NT2/D1 (cell line): ENCODE data around the gene PILRA.

ENCODE experiments used
- DNase-seq: peaks from one replicate; pipeline ENCODE4 v3.0.0-alpha.2; 2011; ENCODE audit warnings: low read depth, low spot score
- H3K27me3 ChIP-seq: 2 replicates; pipeline ENCODE4 v1.6.0; 2011; ENCODE audit warnings: mild to moderate bottlenecking; ENCODE audit not compliant: insufficient read length, insufficient read depth
- H3K36me3 ChIP-seq: 2 replicates; pipeline ENCODE4 v1.6.1; 2011; ENCODE audit warnings: mild to moderate bottlenecking, low read length, mixed read lengths; ENCODE audit not compliant: insufficient read depth, insufficient read length
- H3K4me1 ChIP-seq: 2 replicates; pipeline ENCODE4 v1.5.1; 2011; ENCODE audit not compliant: insufficient read depth, insufficient read length
- H3K4me3 ChIP-seq: 2 replicates; pipeline ENCODE4 v1.5.1; 2011; ENCODE audit warnings: low read depth; ENCODE audit not compliant: insufficient read length
- H3K9ac ChIP-seq: 2 replicates; pipeline ENCODE4 v1.6.0; 2011; ENCODE audit warnings: low read depth; ENCODE audit not compliant: insufficient read length
- H3K9me3 ChIP-seq: 2 replicates; pipeline ENCODE4 v1.5.1; 2011; ENCODE audit warnings: mild to moderate bottlenecking, low read length; ENCODE audit not compliant: insufficient read depth
- SUZ12 ChIP-seq: IDR thresholded peaks from 2 replicates; pipeline ENCODE4 v1.6.1; 2011; ENCODE audit not compliant: insufficient read length, insufficient read depth; ENCODE audit errors: extremely low read depth
- YY1 ChIP-seq: IDR thresholded peaks from 2 replicates; pipeline ENCODE4 v1.6.1; 2011; ENCODE audit not compliant: insufficient read length, insufficient read depth
- ZNF274 ChIP-seq: IDR thresholded peaks from 2 replicates; pipeline ENCODE4 v1.6.1; 2011; ENCODE audit warnings: mild to moderate bottlenecking, low read depth, low read length

PILRA gene

DNA sequence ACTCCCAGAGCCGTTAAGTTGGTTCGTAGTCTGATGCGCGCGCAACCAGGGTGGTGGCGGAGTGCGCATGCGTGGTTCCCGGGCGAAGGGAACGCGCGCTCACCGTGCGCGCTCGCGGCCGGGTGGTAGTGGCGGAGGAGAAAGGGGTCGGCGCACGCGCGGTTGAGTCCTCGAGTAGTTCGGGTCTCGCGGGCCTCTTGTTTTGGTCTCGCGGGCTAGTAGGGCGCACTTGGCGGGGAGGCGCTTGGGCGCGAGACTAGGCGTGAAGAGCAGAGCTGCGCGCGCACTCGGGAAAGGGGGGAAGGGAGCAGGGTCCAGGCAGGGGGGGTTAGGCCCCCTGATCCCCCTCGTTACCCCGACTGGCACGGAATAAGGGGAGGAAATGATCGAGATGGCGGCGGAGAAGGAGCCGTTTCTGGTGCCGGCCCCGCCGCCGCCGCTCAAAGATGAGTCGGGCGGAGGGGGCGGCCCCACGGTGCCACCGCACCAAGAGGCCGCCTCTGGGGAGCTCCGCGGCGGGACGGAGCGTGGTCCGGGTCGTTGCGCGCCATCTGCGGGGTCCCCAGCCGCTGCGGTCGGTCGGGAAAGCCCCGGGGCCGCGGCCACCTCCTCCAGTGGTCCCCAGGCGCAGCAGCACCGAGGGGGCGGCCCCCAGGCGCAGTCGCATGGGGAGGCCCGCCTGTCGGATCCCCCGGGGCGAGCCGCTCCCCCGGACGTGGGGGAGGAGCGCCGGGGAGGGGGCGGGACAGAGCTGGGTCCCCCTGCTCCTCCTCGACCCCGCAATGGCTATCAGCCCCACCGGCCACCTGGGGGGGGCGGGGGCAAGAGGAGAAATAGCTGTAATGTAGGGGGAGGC is 56.6 kb downstream of the PILRA start, which contains the start of gene MEPCE:
Gene MEPCE, plus strand, starts transcription at position 195 of the 856 bp plus-strand sequence. Its CDS starts 188 bp downstream, at position 383.
- TF ChIP-seq SUZ12 (no peak), YY1 (no peak), ZNF274 (no peak)
- Histone ChIP-seq H3K27me3 (no peaks in the 10 kb centered on the region), H3K36me3 (peaks cover 45% of the 10 kb centered on the region), H3K9me3 (peaks cover 6% of the 10 kb centered on the region; the same call in 1 of the 2 replicates), H3K9ac (peak within 1 kb of the TSS; percentile 97), H3K4me1 (peaks cover 17% of the 10 kb centered on the region), H3K4me3 (peak within 1 kb of the TSS; percentile 87)
- peak; percentile 81 for DNase-seq

- Histone ChIP-seq H3K4me1 (peaks cover 17% of the 10 kb centered on the region), H3K9ac (peak overlapping the region; percentile 96), H3K27me3 (no peaks in the 10 kb centered on the region), H3K4me3 (peak overlapping the region; percentile 84), H3K9me3 (peaks cover 6% of the 10 kb centered on the region; the same call in 1 of the 2 replicates), H3K36me3 (peaks cover 51% of the 10 kb centered on the region)
- DNase-seq = no peak
- TF ChIP-seq SUZ12 = no peak
- TF ChIP-seq ZNF274 = no peak
- TF ChIP-seq YY1 = no peak
These were observed 57.4 kb downstream of the PILRA start for GRCh38 chr7:100430493-100431285.

DNA sequence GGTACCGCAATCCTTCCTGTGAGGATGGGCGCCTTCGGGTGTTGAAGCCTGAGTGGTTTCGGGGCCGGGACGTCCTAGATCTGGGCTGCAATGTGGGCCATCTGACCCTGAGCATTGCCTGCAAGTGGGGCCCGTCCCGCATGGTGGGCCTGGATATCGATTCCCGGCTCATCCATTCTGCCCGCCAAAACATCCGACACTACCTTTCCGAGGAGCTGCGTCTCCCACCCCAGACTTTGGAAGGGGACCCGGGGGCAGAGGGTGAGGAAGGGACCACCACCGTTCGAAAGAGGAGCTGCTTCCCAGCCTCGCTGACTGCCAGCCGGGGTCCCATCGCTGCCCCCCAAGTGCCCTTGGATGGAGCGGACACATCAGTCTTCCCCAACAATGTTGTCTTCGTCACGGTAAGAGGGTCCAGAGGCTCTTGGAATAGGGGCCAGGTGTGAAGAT is 58.0 kb downstream of the PILRA start:
- Histone ChIP-seq H3K4me1 (peaks cover 17% of the 10 kb centered on the region), H3K27me3 (no peaks in the 10 kb centered on the region), H3K9me3 (peaks cover 6% of the 10 kb centered on the region; the same call in 1 of the 2 replicates), H3K36me3 (peaks cover 51% of the 10 kb centered on the region), H3K4me3 (peak overlapping the region; percentile 84), H3K9ac (peak overlapping the region; percentile 96)
- no peak for DNase-seq
- TF ChIP-seq YY1 (no peak), SUZ12 (no peak), ZNF274 (no peak)

- peak overlapping the region; percentile 26 for H3K9ac ChIP-seq
- H3K36me3 ChIP-seq = peaks cover 51% of the 10 kb centered on the region
- TF ChIP-seq SUZ12 (no peak), ZNF274 (no peak), YY1 (no peak)
- peaks cover 6% of the 10 kb centered on the region; the same call in 1 of the 2 replicates for H3K9me3 ChIP-seq
- no peaks in the 10 kb centered on the region for H3K27me3 ChIP-seq
- DNase-seq = no peak
- peaks cover 17% of the 10 kb centered on the region for H3K4me1 ChIP-seq
- H3K4me3 ChIP-seq = peak overlapping the region; percentile 13
These were observed 58.8 kb downstream of the PILRA start for GRCh38 chr7:100432053-100432452.

DNA sequence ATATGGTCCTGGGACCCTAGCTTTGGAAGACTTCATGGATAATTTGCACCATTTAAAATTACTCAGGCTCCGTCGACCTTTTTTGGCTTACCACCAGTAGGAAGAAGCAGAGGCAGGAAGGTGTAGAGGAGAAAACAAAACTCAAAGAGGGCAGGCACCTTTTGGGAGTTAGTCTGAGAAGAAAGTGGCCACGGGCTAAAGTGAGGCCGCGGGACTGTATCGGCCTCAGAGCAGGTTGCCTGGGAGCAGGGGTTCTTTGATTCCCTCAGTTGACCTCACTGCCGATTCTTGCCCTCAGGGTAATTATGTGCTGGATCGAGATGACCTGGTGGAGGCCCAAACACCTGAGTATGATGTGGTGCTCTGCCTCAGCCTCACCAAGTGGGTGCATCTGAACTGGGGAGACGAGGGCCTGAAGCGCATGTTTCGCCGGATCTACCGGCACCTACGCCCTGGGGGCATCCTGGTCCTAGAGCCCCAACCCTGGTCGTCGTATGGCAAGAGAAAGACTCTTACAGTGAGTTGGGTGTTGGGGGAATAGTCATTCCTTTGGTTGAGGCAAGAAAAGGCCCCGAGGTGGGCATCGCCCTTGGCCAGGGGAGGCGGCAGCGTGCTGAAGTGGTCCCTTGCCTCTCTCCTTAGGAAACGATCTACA is 59.5 kb downstream of the PILRA start:
- Histone ChIP-seq H3K36me3 (peaks cover 51% of the 10 kb centered on the region), H3K27me3 (no peaks in the 10 kb centered on the region), H3K9me3 (peaks cover 3% of the 10 kb centered on the region; the same call in 1 of the 2 replicates), H3K4me3 (no peak overlapping the region), H3K4me1 (peaks cover 17% of the 10 kb centered on the region), H3K9ac (peak overlapping the region; percentile 26)
- TF ChIP-seq YY1 = no peak
- no peak for TF ChIP-seq ZNF274
- no peak for TF ChIP-seq SUZ12
- no peak for DNase-seq

DNA sequence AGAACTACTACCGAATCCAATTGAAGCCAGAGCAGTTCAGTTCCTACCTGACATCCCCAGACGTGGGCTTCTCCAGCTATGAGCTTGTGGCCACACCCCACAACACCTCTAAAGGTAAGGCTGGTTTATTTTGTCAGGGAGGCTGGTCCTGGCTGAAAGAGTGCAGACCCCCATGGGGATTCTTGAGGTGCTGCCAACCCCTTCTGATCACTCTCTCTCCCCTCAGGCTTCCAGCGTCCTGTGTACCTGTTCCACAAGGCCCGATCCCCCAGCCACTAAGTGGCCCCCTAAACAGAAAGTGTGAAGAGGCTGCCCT is 59.9 kb downstream of the PILRA start:
- Histone ChIP-seq H3K9ac (no peak overlapping the region), H3K4me3 (no peak overlapping the region), H3K36me3 (peaks cover 51% of the 10 kb centered on the region), H3K4me1 (peaks cover 17% of the 10 kb centered on the region), H3K9me3 (no peaks in the 10 kb centered on the region), H3K27me3 (no peaks in the 10 kb centered on the region)
- DNase-seq = no peak
- TF ChIP-seq ZNF274 (no peak), SUZ12 (no peak), YY1 (no peak)
